Retinal pigment epithelial cell (primary cell): ENCODE results near the gene CHMP5.

Experiments
- DNase-seq: peaks from one replicate; pipeline ENCODE4 v3.0.0-alpha.2; 2010; ENCODE audit warnings: low read depth
- H3K4me3 ChIP-seq: 2 replicates; pipeline ENCODE4 v1.5.1; 2011; ENCODE audit warnings: mild to moderate bottlenecking, low read length, control low read depth, moderate library complexity
- TF ChIP-seq, protein P1 (sequence below): conservative IDR thresholded peaks from 2 replicates; pipeline ENCODE4 v1.5.1; 2011; ENCODE audit warnings: low read depth, low read length, control low read depth, inconsistent platforms

CHMP5 gene

DNA sequence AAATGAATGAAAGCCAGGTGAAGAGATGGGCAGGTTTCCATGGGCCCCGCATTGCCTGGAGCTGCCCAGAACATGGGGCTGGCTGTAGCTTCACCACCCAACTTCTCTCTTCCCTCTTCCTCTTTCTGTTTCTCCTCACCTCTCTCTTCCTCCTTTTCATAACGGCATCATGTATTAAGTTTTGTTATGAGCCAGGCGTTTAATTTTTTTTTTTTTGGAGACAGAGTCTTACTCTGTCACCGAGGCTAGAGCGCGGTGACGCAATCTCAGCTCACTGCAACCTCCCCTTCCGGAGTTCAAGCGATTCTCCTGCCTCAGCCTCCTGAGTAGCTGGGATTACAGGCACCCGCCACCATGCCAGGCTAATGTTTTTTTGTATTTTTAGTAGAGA lies 37.8 kb upstream of the CHMP5 start:
- TF ChIP-seq, protein P1, sequence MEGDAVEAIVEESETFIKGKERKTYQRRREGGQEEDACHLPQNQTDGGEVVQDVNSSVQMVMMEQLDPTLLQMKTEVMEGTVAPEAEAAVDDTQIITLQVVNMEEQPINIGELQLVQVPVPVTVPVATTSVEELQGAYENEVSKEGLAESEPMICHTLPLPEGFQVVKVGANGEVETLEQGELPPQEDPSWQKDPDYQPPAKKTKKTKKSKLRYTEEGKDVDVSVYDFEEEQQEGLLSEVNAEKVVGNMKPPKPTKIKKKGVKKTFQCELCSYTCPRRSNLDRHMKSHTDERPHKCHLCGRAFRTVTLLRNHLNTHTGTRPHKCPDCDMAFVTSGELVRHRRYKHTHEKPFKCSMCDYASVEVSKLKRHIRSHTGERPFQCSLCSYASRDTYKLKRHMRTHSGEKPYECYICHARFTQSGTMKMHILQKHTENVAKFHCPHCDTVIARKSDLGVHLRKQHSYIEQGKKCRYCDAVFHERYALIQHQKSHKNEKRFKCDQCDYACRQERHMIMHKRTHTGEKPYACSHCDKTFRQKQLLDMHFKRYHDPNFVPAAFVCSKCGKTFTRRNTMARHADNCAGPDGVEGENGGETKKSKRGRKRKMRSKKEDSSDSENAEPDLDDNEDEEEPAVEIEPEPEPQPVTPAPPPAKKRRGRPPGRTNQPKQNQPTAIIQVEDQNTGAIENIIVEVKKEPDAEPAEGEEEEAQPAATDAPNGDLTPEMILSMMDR: no peak
- no peak for DNase-seq
- H3K4me3 ChIP-seq: no peak overlapping the region

DNA sequence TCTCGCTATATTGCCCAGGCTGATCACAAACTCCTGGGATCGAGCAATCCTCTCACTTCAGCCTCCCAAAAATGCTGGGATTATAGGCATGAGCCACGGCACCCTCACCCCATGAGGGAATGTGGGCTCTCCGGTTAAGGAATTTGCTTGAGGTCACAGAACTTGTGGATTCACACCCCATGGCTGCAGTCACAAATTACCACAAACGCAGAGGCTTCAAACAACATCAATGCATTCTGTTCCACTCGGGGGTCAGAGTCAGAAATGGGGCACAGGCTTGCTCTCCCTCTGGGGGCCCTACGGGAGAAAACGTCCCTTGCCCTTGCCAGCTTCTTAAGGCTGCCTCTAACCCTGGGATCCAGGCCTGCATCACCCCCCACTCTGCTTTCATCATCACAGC lies 37.1 kb upstream of the CHMP5 start:
- H3K4me3 ChIP-seq: no peak overlapping the region
- TF ChIP-seq, protein P1: no peak
- DNase-seq: no peak

- H3K4me3 ChIP-seq: no peak overlapping the region
- TF ChIP-seq, protein P1: no peak
- DNase-seq: no peak
These were observed 36.2 kb upstream of the CHMP5 start for GRCh38 chr9:33228606-33229005.

DNA sequence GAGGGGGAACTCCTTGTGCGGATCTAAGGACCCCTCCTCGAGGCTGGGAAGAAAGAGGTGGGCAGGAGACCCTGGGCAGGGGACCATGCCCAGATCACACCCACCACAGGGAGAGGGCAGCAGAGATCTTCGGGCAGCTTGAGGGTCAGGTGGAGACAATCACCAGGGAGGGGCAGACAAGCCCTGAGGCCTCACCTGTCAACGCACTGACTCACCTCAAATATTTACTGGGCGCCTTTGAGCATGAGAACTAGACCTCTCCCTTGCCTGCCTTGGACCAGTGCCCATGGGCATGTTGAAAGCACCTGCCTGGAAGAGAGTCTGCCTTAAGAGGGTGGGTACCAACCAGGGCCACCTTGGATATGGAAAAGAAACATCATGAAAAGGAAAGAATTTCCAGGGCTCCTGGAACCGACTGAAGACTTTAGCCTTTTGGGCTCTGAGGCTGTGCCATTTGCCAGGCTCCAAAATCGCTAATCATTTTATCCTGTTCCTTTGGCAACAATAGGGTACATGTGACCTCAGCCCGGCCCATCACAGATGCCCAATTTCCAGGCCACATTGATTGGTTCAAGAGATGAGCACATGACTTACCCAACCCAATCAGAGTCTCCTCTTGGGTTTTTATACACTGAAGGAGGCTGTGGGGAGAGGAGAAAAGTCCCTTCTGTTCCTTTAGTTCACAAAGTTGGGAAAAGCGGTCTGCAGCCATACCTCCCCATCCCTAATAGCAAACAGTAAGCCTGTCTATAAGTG lies 35.3 kb upstream of the CHMP5 start:
- DNase-seq: no peak
- TF ChIP-seq, protein P1: peak; percentile 32
- H3K4me3 ChIP-seq: no peak overlapping the region

DNA sequence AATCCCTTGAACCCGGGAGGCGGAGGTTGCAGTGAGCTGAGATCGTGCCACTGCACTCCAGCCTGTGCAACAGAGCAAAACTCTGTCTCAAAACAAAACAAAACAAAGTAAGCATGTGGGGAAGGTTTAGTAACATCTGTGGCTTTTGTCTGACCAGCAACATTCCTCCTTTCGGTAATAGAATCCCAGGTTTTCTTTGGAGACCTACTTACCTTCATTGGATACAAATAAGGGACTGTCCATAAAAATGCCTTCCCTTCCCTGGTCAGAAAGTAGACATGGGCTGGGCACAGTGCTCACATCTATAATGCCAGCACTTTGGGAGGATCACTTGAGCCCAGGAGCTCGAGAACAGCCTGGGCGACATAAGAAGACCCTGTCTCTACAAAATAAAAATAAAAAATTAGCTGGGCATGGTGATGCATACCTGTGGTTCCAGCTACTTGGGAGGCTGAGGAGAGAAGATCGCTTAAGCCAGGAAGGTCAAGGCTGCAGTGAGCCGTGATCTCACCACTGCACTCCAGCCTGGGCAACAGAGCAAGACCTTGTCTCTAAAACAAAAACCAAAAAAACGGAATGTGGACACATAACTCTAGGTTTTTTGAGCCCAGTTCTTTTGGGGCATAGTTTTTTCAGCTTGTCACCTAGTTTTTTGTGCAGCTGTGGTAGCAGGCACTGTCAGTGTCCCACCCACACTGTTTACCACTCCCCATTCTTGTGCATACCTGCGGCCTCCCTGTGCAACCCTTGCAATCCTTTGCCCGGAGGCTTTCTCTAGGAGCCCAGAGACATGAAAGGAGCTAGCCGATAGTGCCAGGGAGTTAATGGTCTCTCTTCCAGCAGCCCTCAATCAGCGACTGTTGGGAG lies 33.9 kb upstream of the CHMP5 start:
- no peak overlapping the region for H3K4me3 ChIP-seq
- DNase-seq: no peak
- TF ChIP-seq, protein P1: no peak

- no peak for DNase-seq
- TF ChIP-seq, protein P1: no peak
- no peak overlapping the region for H3K4me3 ChIP-seq
These were observed 33.3 kb upstream of the CHMP5 start for GRCh38 chr9:33231623-33231942.
